HepG2 (cell line): ENCODE data around the gene PSKH1. TPM values are rescaled to one million over a fixed set of nuclear protein-coding genes. Genes with fewer than 3 reads are reported as not detected.

ENCODE experiments used
- CERS6 ChIP-seq: sonication (generic); formaldehyde crosslinking; IDR thresholded peaks from 2 replicates; pipeline ENCODE4 v1.5.0; 2020; ENCODE audit warnings: missing genetic modification reagents
- DPF2 ChIP-seq: sonication (generic); formaldehyde crosslinking; IDR thresholded peaks from 2 replicates; pipeline ENCODE4 v1.4.0; 2020; ENCODE audit warnings: mild to moderate bottlenecking, low read depth, missing genetic modification reagents, borderline replicate concordance
- GMEB1 ChIP-seq: sonication (generic); formaldehyde crosslinking; IDR thresholded peaks from 2 replicates; pipeline ENCODE4 v1.5.1; 2020; ENCODE audit warnings: missing genetic modification reagents, mild to moderate bottlenecking, borderline replicate concordance
- HIVEP1 ChIP-seq: sonication (generic); formaldehyde crosslinking; IDR thresholded peaks from 2 replicates; pipeline ENCODE4 v1.4.0; 2020; ENCODE audit warnings: mild to moderate bottlenecking, missing genetic modification reagents
- MAX ChIP-seq: IDR thresholded peaks from 2 replicates; pipeline ENCODE4 v1.6.1; 2012; ENCODE audit warnings: inconsistent platforms
- NBN ChIP-seq: fragments of 450-650 bp; conservative IDR thresholded peaks from 2 replicates; pipeline ENCODE4 v1.6.1; 2017
- NR0B2 ChIP-seq: sonication (generic); formaldehyde crosslinking; IDR thresholded peaks from 2 replicates; pipeline ENCODE4 v1.4.0; 2020; ENCODE audit warnings: mild to moderate bottlenecking, missing genetic modification reagents
- PLRG1 ChIP-seq: fragments of 450-650 bp; conservative IDR thresholded peaks from 2 replicates; pipeline ENCODE4 v1.6.1; 2016
- POGZ ChIP-seq: sonication (generic); formaldehyde crosslinking; IDR thresholded peaks from 2 replicates; pipeline ENCODE4 v1.4.0; 2020; ENCODE audit warnings: mild to moderate bottlenecking, missing genetic modification reagents
- SIN3A ChIP-seq: IDR thresholded peaks from 2 replicates; pipeline ENCODE4 v1.6.1; 2011; ENCODE audit warnings: low read depth, mild to moderate bottlenecking, control low read depth, low read length, borderline replicate concordance
- SMC3 ChIP-seq: IDR thresholded peaks from 2 replicates; pipeline ENCODE4 v1.6.1; 2011; ENCODE audit warnings: low read length, improper control_type of control experiment
- ZMYM4 ChIP-seq: sonication (generic); formaldehyde crosslinking; IDR thresholded peaks from 2 replicates; pipeline ENCODE4 v1.8.1; 2023; ENCODE audit warnings: mild to moderate bottlenecking, missing genetic modification reagents
- ZNF260 ChIP-seq: sonication (generic); formaldehyde crosslinking; IDR thresholded peaks from 2 replicates; pipeline ENCODE4 v1.4.0; 2020; ENCODE audit warnings: missing genetic modification reagents, low read depth, mild to moderate bottlenecking, borderline replicate concordance
- ZNF367 ChIP-seq: sonication (generic); formaldehyde crosslinking; IDR thresholded peaks from 2 replicates; pipeline ENCODE4 v1.4.0; 2020; ENCODE audit warnings: missing genetic modification reagents, borderline replicate concordance
- ZNF460 ChIP-seq: sonication (generic); formaldehyde crosslinking; IDR thresholded peaks from 2 replicates; pipeline ENCODE4 v1.5.1; 2020; ENCODE audit warnings: missing genetic modification reagents, mild to moderate bottlenecking, borderline replicate concordance
- ZNF484 ChIP-seq: sonication (generic); formaldehyde crosslinking; IDR thresholded peaks from 2 replicates; pipeline ENCODE4 v1.5.1; 2020; ENCODE audit warnings: mild to moderate bottlenecking, low read depth, missing genetic modification reagents, borderline replicate concordance
- ZNF513 ChIP-seq: sonication (generic); formaldehyde crosslinking; conservative IDR thresholded peaks from 2 replicates; pipeline ENCODE4 v1.5.0; 2020; ENCODE audit warnings: missing genetic modification reagents
- ZNF550 ChIP-seq: sonication (generic); formaldehyde crosslinking; IDR thresholded peaks from 2 replicates; pipeline ENCODE4 v1.4.0; 2020; ENCODE audit warnings: mild to moderate bottlenecking, missing genetic modification reagents, borderline replicate concordance
- ZNF567 ChIP-seq: sonication (generic); formaldehyde crosslinking; IDR thresholded peaks from 2 replicates; pipeline ENCODE4 v1.8.1; 2023; ENCODE audit warnings: mild to moderate bottlenecking, missing genetic modification reagents, borderline replicate concordance
- ZNF597 ChIP-seq: sonication (generic); formaldehyde crosslinking; IDR thresholded peaks from 2 replicates; pipeline ENCODE4 v1.5.0; 2020; ENCODE audit warnings: missing genetic modification reagents
- ZNF629 ChIP-seq: sonication (generic); formaldehyde crosslinking; conservative IDR thresholded peaks from 2 replicates; pipeline ENCODE4 v1.5.0; 2020; ENCODE audit warnings: missing genetic modification reagents
- ZNF644 ChIP-seq: IDR thresholded peaks from 2 replicates; pipeline ENCODE4 v1.6.1; 2016; ENCODE audit warnings: low read depth
- ZNF747 ChIP-seq: sonication (generic); formaldehyde crosslinking; IDR thresholded peaks from 2 replicates; pipeline ENCODE4 v1.8.1; 2023; ENCODE audit warnings: missing genetic modification reagents, mild to moderate bottlenecking, borderline replicate concordance
- ZSCAN22 ChIP-seq: sonication (generic); formaldehyde crosslinking; IDR thresholded peaks from 2 replicates; pipeline ENCODE4 v1.4.0; 2020; ENCODE audit warnings: mild to moderate bottlenecking, missing genetic modification reagents
- polyA plus RNA-seq, 8 experiments: library from polyadenylated mRNA; depleted of rRNA in 3 of 8; stranded (reverse) in 7 of 8; unstranded in 1 of 8; fragments of >200 nt; fragmentation: Illumina TruSeq in 4 of 8; extraction: Trizol in 4 of 8; gene quantifications; 2 replicates each; pipeline versions ENCODE4 v1.2.1 to v1.2.3, GENCODE V29; 2011 to 2016; ENCODE audit warnings: low read depth in 4 of 8, missing spikeins in 1 of 8, mixed read lengths in 1 of 8; ENCODE audit not compliant: insufficient read depth in 1 of 8
- total RNA-seq, 5 experiments: library from RNA; depleted of rRNA; stranded (reverse); fragments of >200 nt; fragmentation: Illumina TruSeq; extraction: Trizol; gene quantifications; 2 replicates each; pipeline ENCODE4 v1.2.3, GENCODE V29; 2016; ENCODE audit warnings: low read depth in 1 of 5

Gene PSKH1
- total and polyA plus RNA-seq, 2 of the 13 experiments (the other 11 are each of a cell fraction or from before 2014, with no cell fraction given) = 8.4 to 19.1 TPM

- TF ChIP-seq ZNF550 (peak; percentile 96; the same call in 1 of the 2 replicates), SMC3 (no peak), ZNF644 (CRISPR knock-in tag) (no peak), CERS6 (CRISPR knock-in tag) (no peak), GMEB1 (CRISPR knock-in tag) (peak; percentile 97), MAX (peak; percentile 93), ZNF567 (CRISPR knock-in tag) (peak; percentile 67; the same call in 1 of the 2 replicates), ZNF367 (0 out of 2 replicates have a peak, but pooled peaks have one; percentile 69), NR0B2 (CRISPR knock-in tag) (peak; percentile 22; the same call in 1 of the 2 replicates), POGZ (CRISPR knock-in tag) (peak; percentile 79), HIVEP1 (CRISPR knock-in tag) (no peak; the same call in none of the 2 replicates), ZSCAN22 (CRISPR knock-in tag) (peak; percentile 23; the same call in 1 of the 2 replicates), ZNF484 (no peak), ZNF747 (CRISPR knock-in tag) (peak; percentile 96; the same call in 1 of the 2 replicates), SIN3A (peak; percentile 85; the same call in 1 of the 2 replicates), DPF2 (CRISPR knock-in tag) (peak; percentile 21; the same call in 1 of the 2 replicates), ZNF597 (peak; percentile 71), ZNF260 (CRISPR knock-in tag) (no peak), ZMYM4 (peak; percentile 69; the same call in 1 of the 2 replicates), ZNF460 (CRISPR knock-in tag) (peak; percentile 79; the same call in 1 of the 2 replicates), PLRG1 (no peak), NBN (no peak), ZNF513 (CRISPR knock-in tag) (peak; percentile 83; the same call in 1 of the 2 replicates), ZNF629 (CRISPR knock-in tag) (no peak)
These were observed 46.6 kb upstream of the PSKH1 start, which contains the start of gene NUTF2 (continued) for GRCh38 chr16:67846320-67847063.
